C4-2B (cell line): ENCODE data around the gene MYH13.
"Not testable (repeated sequence)": the region's sequence is repeated elsewhere in the genome, so short reads cannot be mapped to it uniquely, and the experiment has no call there.

ENCODE experiments used
- CTCF ChIP-seq: fragments of 450-650 bp; conservative IDR thresholded peaks from 2 replicates; pipeline ENCODE4 v1.5.1; 2017; ENCODE audit warnings: mild to moderate bottlenecking
- ZFX ChIP-seq: fragments of 450-650 bp; IDR thresholded peaks from 2 replicates; pipeline ENCODE4 v1.6.1; 2017

- TF ChIP-seq CTCF, ZFX: not testable (repeated sequence)
These were observed 81.2 kb downstream of the MYH13 start for GRCh38 chr17:10291576-10291975.
